ENCODE results near the gene NBEAL2.

NBEAL2 gene

GRCh38 chr3:46981932-46982471 is 2.5 kb downstream of the NBEAL2 start:
- no peak overlapping the region for H3K9ac ChIP-seq (ENCODE audit: low read length)
- H3K9me3 ChIP-seq (ENCODE audit: low read length), result no peaks in the 10 kb centered on the region
- H3K27me3 ChIP-seq (ENCODE audit: control insufficient read depth in 1 of 2, insufficient read depth in 2 of 2, low read length in 2 of 2), result no peaks in the 10 kb centered on the region
- H3K4me3 ChIP-seq (ENCODE audit: low read depth in 1 of 2, low read length in 2 of 2), result no peak overlapping the region
- no peak overlapping the region for H3K27ac ChIP-seq (ENCODE audit: low read depth, low read length)
- H3K36me3 ChIP-seq (ENCODE audit: insufficient read depth, low read length), result no peaks in the 10 kb centered on the region
- H3K4me1 ChIP-seq (ENCODE audit: insufficient read depth, low read length), result peaks cover 25% of the 10 kb centered on the region

GRCh38 chr3:46982546-46982945 is 3.1 kb downstream of the NBEAL2 start:
- Histone ChIP-seq H3K4me3 (ENCODE audit: low read depth in 1 of 2, low read length in 2 of 2) (no peak overlapping the region), H3K36me3 (ENCODE audit: insufficient read depth, low read length) (no peaks in the 10 kb centered on the region), H3K9ac (ENCODE audit: low read length) (no peak overlapping the region), H3K27me3 (ENCODE audit: control insufficient read depth in 1 of 2, insufficient read depth in 2 of 2, low read length in 2 of 2) (no peaks in the 10 kb centered on the region), H3K9me3 (ENCODE audit: low read length) (no peaks in the 10 kb centered on the region), H3K4me1 (ENCODE audit: insufficient read depth, low read length) (peaks cover 27% of the 10 kb centered on the region), H3K27ac (ENCODE audit: low read depth, low read length) (no peak overlapping the region)

GRCh38 chr3:46984591-46985459 is 5.4 kb downstream of the NBEAL2 start:
- no peak overlapping the region for H3K4me3 ChIP-seq (ENCODE audit: low read depth in 1 of 2, low read length in 2 of 2)
- H3K36me3 ChIP-seq (ENCODE audit: insufficient read depth, low read length), result no peaks in the 10 kb centered on the region
- H3K9ac ChIP-seq (ENCODE audit: low read length), result no peak overlapping the region
- H3K27me3 ChIP-seq (ENCODE audit: control insufficient read depth in 1 of 2, insufficient read depth in 2 of 2, low read length in 2 of 2), result no peaks in the 10 kb centered on the region
- no peak overlapping the region for H3K27ac ChIP-seq (ENCODE audit: low read depth, low read length)
- peaks cover 16% of the 10 kb centered on the region for H3K4me1 ChIP-seq (ENCODE audit: insufficient read depth, low read length)
- H3K9me3 ChIP-seq (ENCODE audit: low read length), result no peaks in the 10 kb centered on the region

- Histone ChIP-seq H3K27ac (ENCODE audit: low read depth, low read length) (no peak overlapping the region), H3K9me3 (ENCODE audit: low read length) (no peaks in the 10 kb centered on the region), H3K9ac (ENCODE audit: low read length) (no peak overlapping the region), H3K36me3 (ENCODE audit: insufficient read depth, low read length) (no peaks in the 10 kb centered on the region), H3K4me3 (ENCODE audit: low read depth in 1 of 2, low read length in 2 of 2) (no peak overlapping the region), H3K4me1 (ENCODE audit: insufficient read depth, low read length) (peaks cover 14% of the 10 kb centered on the region), H3K27me3 (ENCODE audit: control insufficient read depth in 1 of 2, insufficient read depth in 2 of 2, low read length in 2 of 2) (no peaks in the 10 kb centered on the region)
Observed at GRCh38 chr3:46985588-46985987, 6.1 kb downstream of the NBEAL2 start.

GRCh38 chr3:46986055-46986730 is 6.7 kb downstream of the NBEAL2 start:
- no peaks in the 10 kb centered on the region for H3K36me3 ChIP-seq (ENCODE audit: insufficient read depth, low read length)
- H3K27me3 ChIP-seq (ENCODE audit: control insufficient read depth in 1 of 2, insufficient read depth in 2 of 2, low read length in 2 of 2), result no peaks in the 10 kb centered on the region
- no peak overlapping the region for H3K27ac ChIP-seq (ENCODE audit: low read depth, low read length)
- no peak overlapping the region for H3K9ac ChIP-seq (ENCODE audit: low read length)
- peaks cover 10% of the 10 kb centered on the region for H3K4me1 ChIP-seq (ENCODE audit: insufficient read depth, low read length)
- no peaks in the 10 kb centered on the region for H3K9me3 ChIP-seq (ENCODE audit: low read length)
- no peak overlapping the region for H3K4me3 ChIP-seq (ENCODE audit: low read depth in 1 of 2, low read length in 2 of 2)

- Histone ChIP-seq H3K9me3 (ENCODE audit: low read length) (no peaks in the 10 kb centered on the region), H3K4me3 (ENCODE audit: low read depth in 1 of 2, low read length in 2 of 2) (no peak overlapping the region), H3K9ac (ENCODE audit: low read length) (no peak overlapping the region), H3K36me3 (ENCODE audit: insufficient read depth, low read length) (no peaks in the 10 kb centered on the region), H3K27me3 (ENCODE audit: control insufficient read depth in 1 of 2, insufficient read depth in 2 of 2, low read length in 2 of 2) (no peaks in the 10 kb centered on the region), H3K4me1 (ENCODE audit: insufficient read depth, low read length) (peaks cover 5% of the 10 kb centered on the region), H3K27ac (ENCODE audit: low read depth, low read length) (no peak overlapping the region)
Observed at GRCh38 chr3:46986782-46987310, 7.4 kb downstream of the NBEAL2 start.

GRCh38 chr3:46987319-46987742 is 7.9 kb downstream of the NBEAL2 start:
- Histone ChIP-seq H3K9ac (ENCODE audit: low read length) (no peak overlapping the region), H3K27ac (ENCODE audit: low read depth, low read length) (no peak overlapping the region)

GRCh38 chr3:46987743-46988401 is 8.4 kb downstream of the NBEAL2 start:
- H3K9ac ChIP-seq (ENCODE audit: low read length), result no peak overlapping the region
- H3K27me3 ChIP-seq (ENCODE audit: control insufficient read depth in 1 of 2, insufficient read depth in 2 of 2, low read length in 2 of 2), result no peaks in the 10 kb centered on the region
- H3K4me1 ChIP-seq (ENCODE audit: insufficient read depth, low read length), result peaks cover 4% of the 10 kb centered on the region
- no peaks in the 10 kb centered on the region for H3K36me3 ChIP-seq (ENCODE audit: insufficient read depth, low read length)
- no peak overlapping the region for H3K4me3 ChIP-seq (ENCODE audit: low read depth in 1 of 2, low read length in 2 of 2)
- H3K27ac ChIP-seq (ENCODE audit: low read depth, low read length), result no peak overlapping the region
- H3K9me3 ChIP-seq (ENCODE audit: low read length), result no peaks in the 10 kb centered on the region

More at GRCh38 chr3:46987319-46987742, 7.9 kb downstream of the NBEAL2 start:
- no peaks in the 10 kb centered on the region for H3K9me3 ChIP-seq (ENCODE audit: low read length)
- no peak overlapping the region for H3K4me3 ChIP-seq (ENCODE audit: low read depth in 1 of 2, low read length in 2 of 2)
- H3K27me3 ChIP-seq (ENCODE audit: control insufficient read depth in 1 of 2, insufficient read depth in 2 of 2, low read length in 2 of 2), result no peaks in the 10 kb centered on the region
- H3K36me3 ChIP-seq (ENCODE audit: insufficient read depth, low read length), result no peaks in the 10 kb centered on the region
- peaks cover 4% of the 10 kb centered on the region for H3K4me1 ChIP-seq (ENCODE audit: insufficient read depth, low read length)

GRCh38 chr3:46988616-46989015 is 9.2 kb downstream of the NBEAL2 start:
- H3K4me3 ChIP-seq (ENCODE audit: low read depth in 1 of 2, low read length in 2 of 2), result no peak overlapping the region
- no peaks in the 10 kb centered on the region for H3K27me3 ChIP-seq (ENCODE audit: control insufficient read depth in 1 of 2, insufficient read depth in 2 of 2, low read length in 2 of 2)
- H3K36me3 ChIP-seq (ENCODE audit: insufficient read depth, low read length), result no peaks in the 10 kb centered on the region
- peaks cover 4% of the 10 kb centered on the region for H3K4me1 ChIP-seq (ENCODE audit: insufficient read depth, low read length)
- H3K27ac ChIP-seq (ENCODE audit: low read depth, low read length), result no peak overlapping the region
- no peaks in the 10 kb centered on the region for H3K9me3 ChIP-seq (ENCODE audit: low read length)
- H3K9ac ChIP-seq (ENCODE audit: low read length), result no peak overlapping the region

- Histone ChIP-seq H3K4me3 (ENCODE audit: low read depth in 1 of 2, low read length in 2 of 2) (no peak overlapping the region), H3K4me1 (ENCODE audit: insufficient read depth, low read length) (peaks cover 4% of the 10 kb centered on the region), H3K27ac (ENCODE audit: low read depth, low read length) (no peak overlapping the region)
Observed at GRCh38 chr3:46989146-46989810, 9.8 kb downstream of the NBEAL2 start.

More at GRCh38 chr3:46989146-46989810, 9.8 kb downstream of the NBEAL2 start:
- no peaks in the 10 kb centered on the region for H3K36me3 ChIP-seq (ENCODE audit: insufficient read depth, low read length)
- H3K27me3 ChIP-seq (ENCODE audit: control insufficient read depth in 1 of 2, insufficient read depth in 2 of 2, low read length in 2 of 2), result no peaks in the 10 kb centered on the region
- no peaks in the 10 kb centered on the region for H3K9me3 ChIP-seq (ENCODE audit: low read length)
- no peak overlapping the region for H3K9ac ChIP-seq (ENCODE audit: low read length)

All from muscle layer of colon (tissue), 2 donors.